HEK293 (cell line): ENCODE measurements around the gene PPIC.

Source experiments
- CTCF ChIA-PET: fragments of 350-600 bp; formaldehyde crosslinking; extraction: SDS; loops from one replicate; lab custom pipeline; 2021; ENCODE audit warnings: antibody characterized with exemption; lab: Yijun Ruan, JAX
- POLR2A ChIA-PET: fragments of 300-600 bp; formaldehyde crosslinking; extraction: SDS; loops from one replicate; lab custom pipeline; 2020; ENCODE audit warnings: antibody characterized with exemption, inconsistent platforms; lab: Yijun Ruan, JAX
- H3K27ac ChIP-seq: fragments of 200-500 bp; sonication (Bioruptor generic); 2 replicates; pipeline ENCODE4 v1.5.1; 2014; ENCODE audit warnings: low read depth, low read length, control low read depth, inconsistent platforms; ENCODE audit errors: extremely low read depth
- H3K36me3 ChIP-seq, 2 experiments: fragments of 200-500 bp in 1 of 2; sonication (Bioruptor generic) in 1 of 2; 1 replicate in 1 of 2; 2 replicates in 1 of 2; pipeline ENCODE4 v1.5.1; 2014 to 2017; ENCODE audit warnings: inconsistent platforms in 2 of 2, low read length in 2 of 2; ENCODE audit not compliant: control insufficient read depth in 2 of 2, insufficient read depth in 1 of 2
- H3K4me1 ChIP-seq: fragments of 200-500 bp; sonication (Bioruptor generic); 2 replicates; pipeline ENCODE4 v1.5.1; 2014; ENCODE audit warnings: mild to moderate bottlenecking, low read length, inconsistent platforms; ENCODE audit not compliant: control insufficient read depth, insufficient read depth
- H3K4me3 ChIP-seq: 2 replicates; pipeline ENCODE4 v1.5.1; 2011; ENCODE audit warnings: low read depth, mild to moderate bottlenecking, control low read depth, low read length, moderate library complexity
- H3K9me3 ChIP-seq: fragments of 200-500 bp; sonication (Bioruptor generic); 2 replicates; pipeline ENCODE4 v1.5.1; 2014; ENCODE audit warnings: low read depth, low read length, inconsistent platforms; ENCODE audit not compliant: control insufficient read depth, insufficient read depth
- GFI1B ChIP-seq: fragments of 450-650 bp; formaldehyde crosslinking; IDR thresholded peaks from 2 replicates; pipeline ENCODE4 v1.5.1; 2016; ENCODE audit warnings: missing biosample characterization, missing genetic modification characterization
- KLF17 ChIP-seq: fragments of 450-650 bp; formaldehyde crosslinking; IDR thresholded peaks from 2 replicates; pipeline ENCODE4 v1.5.1; 2016; ENCODE audit warnings: missing biosample characterization, missing genetic modification characterization
- PRDM4 ChIP-seq: fragments of 450-650 bp; formaldehyde crosslinking; IDR thresholded peaks from 2 replicates; pipeline ENCODE4 v1.5.1; 2017; ENCODE audit warnings: missing biosample characterization, missing genetic modification characterization
- SALL2 ChIP-seq: fragments of 450-650 bp; formaldehyde crosslinking; IDR thresholded peaks from 2 replicates; pipeline ENCODE4 v1.5.0; 2017; ENCODE audit warnings: missing biosample characterization, mild to moderate bottlenecking, missing genetic modification characterization, borderline replicate concordance
- SETDB1 ChIP-seq: IDR thresholded peaks from one replicate; pipeline ENCODE4 v1.6.1; 2017; ENCODE audit warnings: mild to moderate bottlenecking, low read length, moderate library complexity, mixed read lengths; ENCODE audit not compliant: insufficient read length
- ZBTB44 ChIP-seq: fragments of 450-650 bp; IDR thresholded peaks from 2 replicates; pipeline ENCODE4 v1.5.1; 2018; ENCODE audit warnings: missing biosample characterization, mild to moderate bottlenecking, missing genetic modification characterization
- ZEB2 ChIP-seq: fragments of 450-650 bp; formaldehyde crosslinking; IDR thresholded peaks from 2 replicates; pipeline ENCODE4 v1.5.1; 2016; ENCODE audit warnings: missing biosample characterization, missing genetic modification characterization
- ZNF133 ChIP-seq: fragments of 450-650 bp; formaldehyde crosslinking; IDR thresholded peaks from 2 replicates; pipeline ENCODE4 v1.5.1; 2016; ENCODE audit warnings: missing biosample characterization, missing genetic modification characterization
- ZNF138 ChIP-seq: fragments of 450-650 bp; formaldehyde crosslinking; IDR thresholded peaks from 2 replicates; pipeline ENCODE4 v1.5.1; 2016; ENCODE audit warnings: missing biosample characterization, missing genetic modification characterization, borderline replicate concordance
- ZNF157 ChIP-seq: fragments of 450-650 bp; formaldehyde crosslinking; IDR thresholded peaks from 2 replicates; pipeline ENCODE4 v1.5.1; 2016; ENCODE audit warnings: missing biosample characterization, missing genetic modification characterization
- ZNF174 ChIP-seq: fragments of 450-650 bp; formaldehyde crosslinking; IDR thresholded peaks from 2 replicates; pipeline ENCODE4 v1.5.0; 2017; ENCODE audit warnings: missing biosample characterization, mild to moderate bottlenecking, missing genetic modification characterization
- ZNF302 ChIP-seq: fragments of 450-650 bp; formaldehyde crosslinking; IDR thresholded peaks from 2 replicates; pipeline ENCODE4 v1.5.1; 2016; ENCODE audit warnings: missing biosample characterization, missing genetic modification characterization, low read depth
- ZNF473 ChIP-seq: fragments of 450-650 bp; formaldehyde crosslinking; IDR thresholded peaks from 2 replicates; pipeline ENCODE4 v1.5.1; 2017; ENCODE audit warnings: missing biosample characterization, missing genetic modification characterization
- ZNF48 ChIP-seq: fragments of 450-650 bp; formaldehyde crosslinking; IDR thresholded peaks from 2 replicates; pipeline ENCODE4 v1.5.1; 2016; ENCODE audit warnings: missing biosample characterization, missing genetic modification characterization
- ZNF510 ChIP-seq: fragments of 450-650 bp; formaldehyde crosslinking; IDR thresholded peaks from 2 replicates; pipeline ENCODE4 v1.5.1; 2018; ENCODE audit warnings: mild to moderate bottlenecking, missing genetic modification characterization, missing biosample characterization; ENCODE audit not compliant: insufficient replicate concordance
- ZNF580 ChIP-seq: fragments of 450-650 bp; formaldehyde crosslinking; IDR thresholded peaks from 2 replicates; pipeline ENCODE4 v1.5.1; 2016; ENCODE audit warnings: missing biosample characterization, missing genetic modification characterization
- ZNF664 ChIP-seq: fragments of 450-650 bp; formaldehyde crosslinking; IDR thresholded peaks from 2 replicates; pipeline ENCODE4 v1.5.1; 2016; ENCODE audit warnings: missing biosample characterization, missing genetic modification characterization
- ZNF692 ChIP-seq: fragments of 450-650 bp; formaldehyde crosslinking; IDR thresholded peaks from 2 replicates; pipeline ENCODE4 v1.5.1; 2016; ENCODE audit warnings: missing biosample characterization, missing genetic modification characterization
- ZNF768 ChIP-seq: fragments of 450-650 bp; formaldehyde crosslinking; IDR thresholded peaks from 2 replicates; pipeline ENCODE4 v1.5.1; 2018; ENCODE audit warnings: missing biosample characterization, mild to moderate bottlenecking, missing genetic modification characterization
- TF ChIP-seq, protein P1 (sequence below): fragments of 450-650 bp; formaldehyde crosslinking; IDR thresholded peaks from 2 replicates; pipeline ENCODE4 v1.5.1; 2017; ENCODE audit warnings: missing biosample characterization, missing genetic modification characterization
- TF ChIP-seq, protein P2 (sequence below): fragments of 450-650 bp; formaldehyde crosslinking; IDR thresholded peaks from 2 replicates; pipeline ENCODE4 v1.5.1; 2016; ENCODE audit warnings: missing biosample characterization, missing genetic modification characterization

PPIC gene

DNA sequence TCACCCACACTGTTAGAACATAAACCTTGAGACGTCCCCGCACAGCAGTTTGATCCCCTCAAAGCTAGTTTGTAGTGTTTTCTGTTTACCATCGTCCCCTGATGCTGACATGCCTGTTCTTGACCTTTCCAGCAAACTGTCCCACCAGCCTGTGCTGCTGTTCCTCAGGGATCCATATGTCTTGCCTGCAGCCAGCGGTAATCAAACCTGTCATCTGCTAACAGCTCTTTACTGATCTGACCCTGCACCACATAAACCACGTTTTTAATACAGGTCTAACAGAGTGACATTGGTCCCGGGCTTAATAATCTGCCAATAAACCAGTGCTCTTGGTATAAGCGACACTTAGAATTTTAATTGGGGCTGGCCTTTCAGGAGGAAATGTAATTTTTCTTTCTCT is 34.7 kb downstream of the PPIC start:
- Histone ChIP-seq H3K36me3 (no peaks in the 10 kb centered on the region), H3K27ac (no peak overlapping the region), H3K9me3 (no peaks in the 10 kb centered on the region), H3K4me1 (peaks cover 6% of the 10 kb centered on the region), H3K4me3 (no peak overlapping the region)
- CTCF ChIA-PET, result no interaction called here
- TF ChIP-seq, protein P1, sequence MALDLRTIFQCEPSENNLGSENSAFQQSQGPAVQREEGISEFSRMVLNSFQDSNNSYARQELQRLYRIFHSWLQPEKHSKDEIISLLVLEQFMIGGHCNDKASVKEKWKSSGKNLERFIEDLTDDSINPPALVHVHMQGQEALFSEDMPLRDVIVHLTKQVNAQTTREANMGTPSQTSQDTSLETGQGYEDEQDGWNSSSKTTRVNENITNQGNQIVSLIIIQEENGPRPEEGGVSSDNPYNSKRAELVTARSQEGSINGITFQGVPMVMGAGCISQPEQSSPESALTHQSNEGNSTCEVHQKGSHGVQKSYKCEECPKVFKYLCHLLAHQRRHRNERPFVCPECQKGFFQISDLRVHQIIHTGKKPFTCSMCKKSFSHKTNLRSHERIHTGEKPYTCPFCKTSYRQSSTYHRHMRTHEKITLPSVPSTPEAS (tag by site-specific recombination), result no peak
- TF ChIP-seq ZNF473 (tag by site-specific recombination), result no peak
- TF ChIP-seq ZNF580 (tag by site-specific recombination), result no peak
- no peak for TF ChIP-seq ZEB2
- TF ChIP-seq PRDM4, result no peak
- no peak for TF ChIP-seq ZNF133 (tag by site-specific recombination)
- no peak for TF ChIP-seq ZNF138
- TF ChIP-seq SALL2 (tag by site-specific recombination), result no peak
- TF ChIP-seq ZNF510 (tag by site-specific recombination), result no peak
- no peak for TF ChIP-seq ZNF174
- no peak for TF ChIP-seq ZNF768 (tag by site-specific recombination)
- TF ChIP-seq GFI1B, result no peak
- TF ChIP-seq SETDB1, result no peak
- TF ChIP-seq, protein P2, sequence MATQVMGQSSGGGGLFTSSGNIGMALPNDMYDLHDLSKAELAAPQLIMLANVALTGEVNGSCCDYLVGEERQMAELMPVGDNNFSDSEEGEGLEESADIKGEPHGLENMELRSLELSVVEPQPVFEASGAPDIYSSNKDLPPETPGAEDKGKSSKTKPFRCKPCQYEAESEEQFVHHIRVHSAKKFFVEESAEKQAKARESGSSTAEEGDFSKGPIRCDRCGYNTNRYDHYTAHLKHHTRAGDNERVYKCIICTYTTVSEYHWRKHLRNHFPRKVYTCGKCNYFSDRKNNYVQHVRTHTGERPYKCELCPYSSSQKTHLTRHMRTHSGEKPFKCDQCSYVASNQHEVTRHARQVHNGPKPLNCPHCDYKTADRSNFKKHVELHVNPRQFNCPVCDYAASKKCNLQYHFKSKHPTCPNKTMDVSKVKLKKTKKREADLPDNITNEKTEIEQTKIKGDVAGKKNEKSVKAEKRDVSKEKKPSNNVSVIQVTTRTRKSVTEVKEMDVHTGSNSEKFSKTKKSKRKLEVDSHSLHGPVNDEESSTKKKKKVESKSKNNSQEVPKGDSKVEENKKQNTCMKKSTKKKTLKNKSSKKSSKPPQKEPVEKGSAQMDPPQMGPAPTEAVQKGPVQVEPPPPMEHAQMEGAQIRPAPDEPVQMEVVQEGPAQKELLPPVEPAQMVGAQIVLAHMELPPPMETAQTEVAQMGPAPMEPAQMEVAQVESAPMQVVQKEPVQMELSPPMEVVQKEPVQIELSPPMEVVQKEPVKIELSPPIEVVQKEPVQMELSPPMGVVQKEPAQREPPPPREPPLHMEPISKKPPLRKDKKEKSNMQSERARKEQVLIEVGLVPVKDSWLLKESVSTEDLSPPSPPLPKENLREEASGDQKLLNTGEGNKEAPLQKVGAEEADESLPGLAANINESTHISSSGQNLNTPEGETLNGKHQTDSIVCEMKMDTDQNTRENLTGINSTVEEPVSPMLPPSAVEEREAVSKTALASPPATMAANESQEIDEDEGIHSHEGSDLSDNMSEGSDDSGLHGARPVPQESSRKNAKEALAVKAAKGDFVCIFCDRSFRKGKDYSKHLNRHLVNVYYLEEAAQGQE (tag by site-specific recombination), result no peak
- no peak for TF ChIP-seq ZNF302 (tag by site-specific recombination)
- TF ChIP-seq ZNF692 (tag by site-specific recombination), result no peak
- TF ChIP-seq ZNF48 (tag by site-specific recombination), result no peak
- POLR2A ChIA-PET, result no interaction called here

DNA sequence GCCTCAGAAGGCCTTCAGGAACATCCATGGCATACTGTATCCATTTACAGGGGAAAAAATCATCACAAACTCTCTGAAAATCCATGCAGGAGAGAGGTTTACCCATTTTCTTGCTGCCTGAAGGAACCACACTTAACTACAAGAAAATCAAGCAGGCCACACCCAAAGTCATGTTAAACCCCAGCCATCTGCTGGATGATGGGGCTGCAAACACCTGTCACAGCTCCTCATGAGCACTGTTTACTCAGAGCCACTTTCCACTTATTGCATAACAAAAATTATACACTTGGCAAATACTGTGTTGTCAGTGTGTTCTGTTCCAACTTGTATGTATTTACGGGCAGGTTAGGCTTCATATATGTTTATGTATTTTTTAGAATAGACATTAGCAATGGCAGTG is 35.8 kb downstream of the PPIC start:
- Histone ChIP-seq H3K4me1 (peaks cover 6% of the 10 kb centered on the region), H3K9me3 (no peaks in the 10 kb centered on the region), H3K4me3 (no peak overlapping the region), H3K36me3 (no peaks in the 10 kb centered on the region), H3K27ac (no peak overlapping the region)
- CTCF ChIA-PET, result no interaction called here
- POLR2A ChIA-PET, result no interaction called here
- no peak for TF ChIP-seq ZBTB44 (tag by site-specific recombination)
- no peak for TF ChIP-seq ZNF157
- TF ChIP-seq KLF17, result no peak
- TF ChIP-seq, protein P2 (tag by site-specific recombination), result no peak
- no peak for TF ChIP-seq ZNF664 (tag by site-specific recombination)
